Activated B cell treated with CpG ODN at 0.5 μM for 24 hours (primary cell): ENCODE results near the gene CDT1. TPM values are rescaled to one million over a fixed set of nuclear protein-coding genes. Genes with fewer than 3 reads are reported as not detected.

ENCODE experiments used
- ATAC-seq: fragments of 200-7000 bp; cut with Tn5 transposase; one replicate; pipeline ENCODE4 v1.10.0; 2021; ENCODE audit warnings: low read depth, mild to moderate bottlenecking, moderate library complexity
- CTCF ChIA-PET: fragments of 350-600 bp; sonication (Branson Sonifier 250); formaldehyde crosslinking; loops from one replicate; lab custom pipeline; 2021; ENCODE audit warnings: antibody characterized with exemption; lab: Charles Lee
- POLR2A ChIA-PET: fragments of 350-600 bp; sonication (Branson Sonifier 250); formaldehyde crosslinking; loops from one replicate; lab custom pipeline; 2021; ENCODE audit warnings: antibody characterized with exemption; lab: Charles Lee
- DNase-seq: peaks from one replicate; pipeline ENCODE4 v3.0.0; 2022
- H3K27ac Mint-ChIP-seq: one replicate; pipeline ENCODE4 v1.8.0; 2020; ENCODE audit warnings: mixed read lengths
- H3K27me3 Mint-ChIP-seq: one replicate; pipeline ENCODE4 v1.8.0; 2021; ENCODE audit warnings: mixed read lengths
- H3K36me3 Mint-ChIP-seq: one replicate; pipeline ENCODE4 v1.8.0; 2021; ENCODE audit warnings: low read depth, mixed read lengths
- H3K4me1 Mint-ChIP-seq: one replicate; pipeline ENCODE4 v1.8.0; 2021; ENCODE audit warnings: mixed read lengths
- H3K4me3 Mint-ChIP-seq: one replicate; pipeline ENCODE4 v1.8.0; 2020; ENCODE audit warnings: mild to moderate bottlenecking, mixed read lengths
- H3K9me3 Mint-ChIP-seq: one replicate; pipeline ENCODE4 v1.8.0; 2020; ENCODE audit warnings: mixed read lengths
- intact Hi-C: fragments of 100-400 bp; cut with micrococcal nuclease; formaldehyde crosslinking; loops from one replicate; pipeline ENCODE4 v1.15.1; 2024
- total RNA-seq: library from RNA; stranded (reverse); gene quantifications from 2 replicates; pipeline ENCODE4 v1.2.3, GENCODE V29; 2022
- TF ChIP-seq, protein P1 (sequence below): fragments of 200-600 bp; IDR thresholded peaks from one replicate; pipeline ENCODE4 v1.8.0; 2022; ENCODE audit warnings: antibody characterized with exemption, mild to moderate bottlenecking

The CDT1 gene
- total RNA-seq, 1 donor from 2014 or later = 4.3 TPM

DNA sequence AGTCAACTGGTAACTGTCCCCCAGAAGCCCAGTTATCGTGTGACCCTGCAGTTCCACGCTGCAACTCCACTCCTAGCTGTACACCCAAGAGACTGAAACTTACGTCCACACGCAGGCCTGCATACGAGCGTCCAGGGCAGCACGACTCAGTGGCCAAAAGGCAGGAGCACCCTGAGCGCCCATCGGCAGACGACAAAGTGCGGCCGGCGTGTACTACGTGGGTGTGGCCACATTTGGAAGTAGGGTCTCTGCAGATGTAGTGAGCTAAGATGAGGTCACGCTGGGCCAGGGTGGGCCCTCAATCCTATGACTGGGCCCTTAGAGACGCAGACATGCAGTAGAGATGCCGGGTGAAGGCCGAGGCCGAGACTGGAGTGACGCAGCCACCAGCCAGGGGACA is 39.7 kb downstream of the CDT1 start:
- H3K27ac Mint-ChIP-seq = no peak overlapping the region
- H3K36me3 Mint-ChIP-seq = peaks cover 26% of the 10 kb centered on the region
- TF ChIP-seq, protein P1, sequence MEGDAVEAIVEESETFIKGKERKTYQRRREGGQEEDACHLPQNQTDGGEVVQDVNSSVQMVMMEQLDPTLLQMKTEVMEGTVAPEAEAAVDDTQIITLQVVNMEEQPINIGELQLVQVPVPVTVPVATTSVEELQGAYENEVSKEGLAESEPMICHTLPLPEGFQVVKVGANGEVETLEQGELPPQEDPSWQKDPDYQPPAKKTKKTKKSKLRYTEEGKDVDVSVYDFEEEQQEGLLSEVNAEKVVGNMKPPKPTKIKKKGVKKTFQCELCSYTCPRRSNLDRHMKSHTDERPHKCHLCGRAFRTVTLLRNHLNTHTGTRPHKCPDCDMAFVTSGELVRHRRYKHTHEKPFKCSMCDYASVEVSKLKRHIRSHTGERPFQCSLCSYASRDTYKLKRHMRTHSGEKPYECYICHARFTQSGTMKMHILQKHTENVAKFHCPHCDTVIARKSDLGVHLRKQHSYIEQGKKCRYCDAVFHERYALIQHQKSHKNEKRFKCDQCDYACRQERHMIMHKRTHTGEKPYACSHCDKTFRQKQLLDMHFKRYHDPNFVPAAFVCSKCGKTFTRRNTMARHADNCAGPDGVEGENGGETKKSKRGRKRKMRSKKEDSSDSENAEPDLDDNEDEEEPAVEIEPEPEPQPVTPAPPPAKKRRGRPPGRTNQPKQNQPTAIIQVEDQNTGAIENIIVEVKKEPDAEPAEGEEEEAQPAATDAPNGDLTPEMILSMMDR = no peak
- peaks cover 4% of the 10 kb centered on the region for H3K4me1 Mint-ChIP-seq
- no peak for DNase-seq
- ATAC-seq = no peak
- no peaks in the 10 kb centered on the region for H3K27me3 Mint-ChIP-seq
- H3K4me3 Mint-ChIP-seq = no peak overlapping the region
- intact Hi-C loops = no loop called here
- ChIA-PET CTCF (no interaction called here), POLR2A (interaction anchor here (0.7 kb wide), 1 partner anchor 306 kb away, joined by 11 read pairs; no protein-coding TSS in a partner anchor)
- H3K9me3 Mint-ChIP-seq = no peaks in the 10 kb centered on the region

DNA sequence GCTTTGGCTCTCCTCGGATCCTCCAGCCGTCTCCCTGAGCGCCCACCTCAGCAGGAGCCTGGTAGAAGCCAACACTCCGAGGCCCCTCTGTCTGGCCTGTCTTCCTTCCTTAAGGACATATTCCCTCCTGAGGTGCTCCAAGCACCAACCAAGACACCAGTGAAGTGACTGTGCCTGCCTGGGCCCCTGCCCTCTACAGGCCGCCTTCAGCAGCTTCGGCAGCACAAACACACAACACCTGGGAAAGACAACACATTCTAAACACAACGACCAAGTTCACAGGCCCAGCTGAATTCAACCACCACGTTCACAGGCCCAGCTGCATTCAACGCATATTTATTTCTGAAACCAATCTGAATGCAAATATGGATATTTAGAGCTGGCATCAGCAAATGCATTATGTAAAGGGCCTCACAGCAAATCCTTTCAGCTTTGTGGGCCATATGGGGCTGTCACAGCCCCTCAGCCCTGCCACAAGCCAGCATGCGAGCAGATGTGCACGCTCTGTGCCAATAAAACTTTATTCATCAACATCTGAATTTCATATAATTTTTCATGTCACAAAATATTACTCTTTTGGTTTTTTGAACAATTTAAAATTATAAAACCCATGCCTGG is 40.9 kb downstream of the CDT1 start:
- ATAC-seq = no peak
- Mint-ChIP-seq H3K36me3 (peaks cover 20% of the 10 kb centered on the region), H3K27ac (no peak overlapping the region), H3K27me3 (no peaks in the 10 kb centered on the region), H3K4me1 (peaks cover 4% of the 10 kb centered on the region), H3K4me3 (no peak overlapping the region), H3K9me3 (no peaks in the 10 kb centered on the region)
- ChIA-PET CTCF (no interaction called here), POLR2A (no interaction called here)
- no peak for DNase-seq
- TF ChIP-seq, protein P1 = no peak
- intact Hi-C loops = no loop called here

DNA sequence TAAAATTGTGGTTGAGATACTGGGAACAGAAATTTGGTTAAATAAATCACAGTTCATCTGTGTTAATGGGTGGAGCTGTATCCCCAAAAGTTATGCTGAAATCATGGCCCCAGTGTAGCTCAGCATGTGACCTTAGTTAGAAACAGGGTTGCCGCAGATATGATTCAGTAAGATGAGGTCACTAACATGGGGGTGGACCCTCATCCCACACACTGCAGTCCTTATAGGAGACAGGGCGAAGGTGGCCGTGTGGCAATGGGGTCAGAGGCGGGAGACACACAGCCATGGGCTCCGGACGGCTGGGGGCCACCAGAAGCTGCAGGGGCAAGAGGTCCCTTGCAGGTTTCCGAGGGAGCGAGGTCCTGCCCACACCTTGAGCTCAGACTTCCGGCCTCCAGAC is 42.5 kb downstream of the CDT1 start:
- Mint-ChIP-seq H3K4me3 (no peak overlapping the region), H3K27ac (no peak overlapping the region), H3K27me3 (no peaks in the 10 kb centered on the region), H3K36me3 (peaks cover 20% of the 10 kb centered on the region), H3K9me3 (no peaks in the 10 kb centered on the region), H3K4me1 (peaks cover 4% of the 10 kb centered on the region)
- POLR2A ChIA-PET = interaction anchor here (0.6 kb wide), 1 partner anchor 34 kb away, joined by 3 read pairs; the partner anchor contains the start of gene APRT
- CTCF ChIA-PET = no interaction called here
- TF ChIP-seq, protein P1 = no peak
- intact Hi-C loops = no loop called here
- ATAC-seq = no peak
- DNase-seq = no peak

- ATAC-seq (no peak), DNase-seq (no peak)
- no peak overlapping the region for H3K27ac Mint-ChIP-seq
- TF ChIP-seq, protein P1 = no peak
- no peaks in the 10 kb centered on the region for H3K9me3 Mint-ChIP-seq
- peaks cover 22% of the 10 kb centered on the region for H3K36me3 Mint-ChIP-seq
- no peak overlapping the region for H3K4me3 Mint-ChIP-seq
- H3K4me1 Mint-ChIP-seq = peaks cover 2% of the 10 kb centered on the region
- H3K27me3 Mint-ChIP-seq = no peaks in the 10 kb centered on the region
- intact Hi-C loops = no loop called here
- ChIA-PET POLR2A (no interaction called here), CTCF (no interaction called here)
Observed at GRCh38 chr16:88847654-88848053, 44.1 kb downstream of the CDT1 start.

DNA sequence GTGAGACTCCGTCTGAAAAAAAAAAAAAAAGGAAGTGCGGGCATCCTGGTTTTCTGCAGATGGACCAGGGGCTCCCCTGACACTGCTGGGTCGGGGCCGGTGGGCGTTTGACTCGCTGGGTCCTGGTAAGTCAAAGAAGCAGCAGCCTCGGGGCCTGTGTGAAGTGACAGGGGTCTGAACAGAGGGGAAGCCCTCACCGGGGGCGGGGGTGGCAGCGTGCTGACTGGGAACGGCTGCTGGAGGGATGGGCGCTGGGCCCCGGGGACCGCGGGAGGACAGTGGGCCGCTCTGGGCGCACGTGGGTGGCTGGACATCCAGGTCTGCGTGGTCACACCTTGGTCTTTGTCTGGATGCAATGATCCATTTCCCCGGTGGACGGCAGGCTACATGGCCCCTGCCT is 45.0 kb downstream of the CDT1 start:
- Mint-ChIP-seq H3K27me3 (no peaks in the 10 kb centered on the region), H3K4me3 (no peak overlapping the region), H3K9me3 (no peaks in the 10 kb centered on the region), H3K27ac (no peak overlapping the region), H3K4me1 (peaks cover 2% of the 10 kb centered on the region), H3K36me3 (peaks cover 16% of the 10 kb centered on the region)
- no peak for DNase-seq
- intact Hi-C loops = no loop called here
- ChIA-PET POLR2A (no interaction called here), CTCF (no interaction called here)
- ATAC-seq = no peak
- TF ChIP-seq, protein P1 = no peak
